D721Med (cell line): Measurements from ENCODE around the gene ATP6V1B1.

ENCODE experiments used
- DNase-seq: peaks from one replicate; pipeline ENCODE4 v3.0.0; 2011; ENCODE audit warnings: low spot score; ENCODE audit not compliant: insufficient read length
- FAIRE-seq: peaks from 2 replicates; lab custom pipeline; 2011; peaks lifted over from hg19 to GRCh38; lab: Jason Lieb, UNC
- TF ChIP-seq, protein P1 (sequence below): IDR thresholded peaks from 2 replicates; pipeline ENCODE4 v1.5.1; 2012; ENCODE audit warnings: mild to moderate bottlenecking, control low read depth; ENCODE audit not compliant: insufficient read depth; ENCODE audit errors: missing control alignments

The ATP6V1B1 gene

DNA sequence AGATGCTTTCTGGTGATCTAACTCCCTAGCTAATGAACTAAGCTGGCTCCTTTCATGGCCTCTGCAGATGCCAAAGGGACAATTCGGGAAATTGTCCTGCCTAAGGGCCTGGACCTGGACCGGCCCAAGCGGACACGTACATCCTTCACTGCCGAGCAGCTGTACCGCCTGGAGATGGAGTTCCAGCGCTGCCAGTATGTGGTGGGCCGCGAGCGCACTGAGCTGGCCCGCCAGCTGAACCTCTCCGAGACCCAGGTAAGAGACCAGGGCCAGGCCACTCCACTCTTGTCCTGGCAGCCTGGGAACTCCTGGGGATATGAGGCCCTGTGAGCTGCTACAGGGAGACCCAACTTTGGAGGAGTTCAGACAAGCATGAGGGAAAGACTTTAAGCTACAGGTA lies 14.7 kb upstream of the ATP6V1B1 start:
- TF ChIP-seq, protein P1, sequence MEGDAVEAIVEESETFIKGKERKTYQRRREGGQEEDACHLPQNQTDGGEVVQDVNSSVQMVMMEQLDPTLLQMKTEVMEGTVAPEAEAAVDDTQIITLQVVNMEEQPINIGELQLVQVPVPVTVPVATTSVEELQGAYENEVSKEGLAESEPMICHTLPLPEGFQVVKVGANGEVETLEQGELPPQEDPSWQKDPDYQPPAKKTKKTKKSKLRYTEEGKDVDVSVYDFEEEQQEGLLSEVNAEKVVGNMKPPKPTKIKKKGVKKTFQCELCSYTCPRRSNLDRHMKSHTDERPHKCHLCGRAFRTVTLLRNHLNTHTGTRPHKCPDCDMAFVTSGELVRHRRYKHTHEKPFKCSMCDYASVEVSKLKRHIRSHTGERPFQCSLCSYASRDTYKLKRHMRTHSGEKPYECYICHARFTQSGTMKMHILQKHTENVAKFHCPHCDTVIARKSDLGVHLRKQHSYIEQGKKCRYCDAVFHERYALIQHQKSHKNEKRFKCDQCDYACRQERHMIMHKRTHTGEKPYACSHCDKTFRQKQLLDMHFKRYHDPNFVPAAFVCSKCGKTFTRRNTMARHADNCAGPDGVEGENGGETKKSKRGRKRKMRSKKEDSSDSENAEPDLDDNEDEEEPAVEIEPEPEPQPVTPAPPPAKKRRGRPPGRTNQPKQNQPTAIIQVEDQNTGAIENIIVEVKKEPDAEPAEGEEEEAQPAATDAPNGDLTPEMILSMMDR: no peak
- FAIRE-seq: no peak
- no peak for DNase-seq

DNA sequence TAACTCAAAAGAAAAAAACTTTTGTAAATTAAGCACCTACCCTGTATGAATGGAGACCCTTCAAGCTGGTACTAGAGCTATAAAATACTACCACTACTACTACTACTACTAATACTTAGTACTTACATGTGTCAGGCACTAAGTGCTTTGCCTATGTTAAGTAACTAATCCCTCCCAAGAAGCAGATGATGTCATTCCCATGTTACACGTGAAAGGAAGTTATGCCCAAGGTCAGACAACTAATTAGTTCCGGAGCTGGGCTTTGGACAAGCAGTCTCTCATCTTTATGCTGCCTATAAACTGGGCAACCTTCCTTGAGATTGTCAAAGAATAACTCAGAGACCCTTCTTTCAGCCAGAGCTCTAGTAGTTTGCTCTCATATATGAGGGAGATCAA lies 13.9 kb upstream of the ATP6V1B1 start:
- TF ChIP-seq, protein P1: no peak
- no peak for DNase-seq
- no peak for FAIRE-seq

DNA sequence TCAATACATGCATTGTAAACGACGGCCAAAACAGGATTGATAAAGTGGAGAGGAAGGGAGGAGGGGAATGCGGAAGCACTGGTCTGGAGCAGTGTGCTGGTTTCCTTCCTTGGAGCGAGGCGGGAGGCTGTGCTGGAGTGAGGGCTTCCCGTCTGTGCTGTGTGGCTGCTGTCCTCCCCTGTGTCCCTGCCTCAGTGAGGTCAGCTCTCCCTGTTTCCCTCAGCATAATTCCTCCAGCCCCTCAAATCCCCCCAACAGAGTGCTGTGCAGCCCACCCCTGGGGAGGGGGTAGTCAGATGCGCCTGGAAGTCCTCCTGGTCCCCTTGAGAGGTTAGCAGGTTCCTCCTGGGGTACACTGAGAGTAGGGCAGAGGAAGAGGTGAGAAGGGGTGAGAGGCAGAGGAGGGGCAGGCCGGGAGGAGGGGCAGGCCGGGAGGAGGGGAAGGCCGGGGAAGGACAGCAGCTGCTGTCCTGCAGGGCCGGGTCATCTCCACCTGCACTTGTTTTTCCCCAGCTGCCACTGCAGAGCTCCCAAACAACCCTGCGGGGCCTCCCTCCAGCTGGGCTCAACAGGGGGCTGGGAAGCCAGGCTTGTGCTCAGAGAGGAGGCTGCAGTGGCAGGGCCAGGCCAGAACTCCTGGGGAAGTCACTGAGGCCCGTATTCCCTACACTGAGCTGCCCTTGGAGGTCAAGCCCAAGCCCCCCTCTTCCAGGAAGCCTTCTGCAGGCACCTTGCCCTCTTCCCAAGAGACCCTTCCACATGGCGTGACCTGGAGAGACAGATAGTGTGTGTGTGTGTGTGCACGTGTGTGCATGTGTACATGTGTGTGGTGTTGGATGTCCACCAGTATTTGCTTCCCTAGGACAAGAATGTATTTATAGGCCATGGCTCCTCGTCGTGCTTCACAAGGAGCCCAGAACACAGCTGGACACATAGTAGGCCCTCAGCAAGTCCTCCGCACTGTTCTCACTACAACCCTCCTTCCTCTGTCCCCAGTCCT lies 13.2 kb upstream of the ATP6V1B1 start:
- FAIRE-seq (no peak), DNase-seq (no peak)
- TF ChIP-seq, protein P1: no peak

DNA sequence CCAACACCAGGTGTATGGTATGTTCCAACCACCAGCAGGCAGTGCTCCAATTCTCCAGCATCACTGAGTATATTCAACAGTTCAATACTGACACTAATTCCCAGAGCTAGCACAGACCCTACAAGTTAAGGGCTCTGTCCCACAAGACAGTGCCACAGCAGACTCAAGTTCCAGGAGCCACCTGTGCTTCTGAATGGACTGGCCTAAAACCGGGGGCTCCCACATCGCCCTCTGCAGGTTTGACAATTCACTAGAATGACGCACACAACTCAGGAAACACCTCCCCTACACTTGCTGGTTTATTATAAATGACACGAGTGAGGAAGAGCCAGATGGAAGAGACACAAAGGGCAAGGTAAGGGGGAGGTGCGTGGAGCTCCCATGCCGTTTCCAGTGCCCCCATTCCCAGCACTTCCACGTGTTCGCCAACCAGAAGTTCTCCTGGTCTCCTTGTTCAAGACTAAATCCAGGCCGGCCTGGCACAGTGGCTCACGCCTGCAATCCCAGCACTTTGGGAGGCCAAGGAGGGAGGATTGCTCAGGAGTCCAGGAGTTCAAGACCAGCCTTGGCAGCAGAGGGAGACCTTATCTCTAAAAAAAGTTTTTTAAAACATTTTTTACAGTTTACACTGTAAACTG lies 12.2 kb upstream of the ATP6V1B1 start:
- DNase-seq (no peak), FAIRE-seq (no peak)
- TF ChIP-seq, protein P1: no peak

DNA sequence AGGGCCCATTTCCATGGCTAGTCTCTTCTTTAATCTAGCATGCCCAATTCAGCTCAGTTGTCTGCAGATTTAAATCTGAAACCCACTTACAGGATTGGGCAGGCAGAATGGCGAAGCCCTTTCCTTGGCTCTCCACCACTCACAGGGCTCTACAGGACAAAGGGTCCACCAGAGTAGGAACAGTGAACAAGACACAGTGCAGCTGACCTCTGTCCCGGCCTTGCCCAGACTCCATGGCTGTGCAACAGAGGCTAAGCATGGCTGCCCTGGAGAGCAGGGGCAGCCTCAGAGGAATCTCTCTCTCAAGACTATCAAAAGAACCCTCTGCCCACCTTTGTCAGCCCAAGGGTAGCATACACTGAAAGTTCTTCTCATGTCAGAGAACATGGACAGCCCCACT lies 9.7 kb upstream of the ATP6V1B1 start:
- TF ChIP-seq, protein P1: no peak
- FAIRE-seq: no peak
- no peak for DNase-seq

DNA sequence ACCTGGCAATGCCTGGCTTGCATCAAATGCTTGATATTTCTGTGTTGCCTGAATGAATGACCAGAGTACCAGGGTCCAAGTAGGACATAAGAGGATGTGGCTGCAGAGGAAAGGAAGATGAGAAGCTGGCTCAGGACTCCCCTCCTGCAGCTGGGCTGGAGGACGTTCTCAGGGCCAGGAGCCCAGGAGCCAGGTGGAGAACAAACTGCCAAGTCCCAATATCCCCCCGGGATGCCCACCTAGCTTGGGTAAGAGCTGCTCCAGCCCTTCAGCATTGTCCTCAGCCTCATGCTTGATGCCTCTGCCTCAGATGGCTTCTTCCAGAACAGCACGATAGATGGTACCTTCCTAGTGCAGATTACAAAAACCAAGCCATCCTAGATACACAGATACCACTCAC lies 8.6 kb upstream of the ATP6V1B1 start:
- FAIRE-seq (no peak), DNase-seq (no peak)
- TF ChIP-seq, protein P1: no peak
